Measurements from ENCODE around the gene CISTR.

DNA sequence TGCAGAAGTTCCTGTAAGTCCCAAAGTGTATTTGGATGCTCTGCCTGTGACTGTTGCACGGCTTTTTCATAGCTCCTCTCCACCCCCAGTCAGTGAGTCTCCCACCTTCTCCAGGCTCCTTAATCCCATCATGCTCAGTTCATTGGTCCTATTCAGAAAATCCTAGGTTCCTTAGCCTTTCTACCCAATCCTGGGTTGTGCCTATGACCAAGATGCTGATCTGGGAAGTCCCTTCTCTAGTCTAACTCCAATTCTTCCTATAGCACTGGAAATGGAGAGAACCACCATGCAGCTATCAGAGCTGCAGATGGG is 7.7 kb downstream of the CISTR start:
- TF ChIP-seq, protein P1, sequence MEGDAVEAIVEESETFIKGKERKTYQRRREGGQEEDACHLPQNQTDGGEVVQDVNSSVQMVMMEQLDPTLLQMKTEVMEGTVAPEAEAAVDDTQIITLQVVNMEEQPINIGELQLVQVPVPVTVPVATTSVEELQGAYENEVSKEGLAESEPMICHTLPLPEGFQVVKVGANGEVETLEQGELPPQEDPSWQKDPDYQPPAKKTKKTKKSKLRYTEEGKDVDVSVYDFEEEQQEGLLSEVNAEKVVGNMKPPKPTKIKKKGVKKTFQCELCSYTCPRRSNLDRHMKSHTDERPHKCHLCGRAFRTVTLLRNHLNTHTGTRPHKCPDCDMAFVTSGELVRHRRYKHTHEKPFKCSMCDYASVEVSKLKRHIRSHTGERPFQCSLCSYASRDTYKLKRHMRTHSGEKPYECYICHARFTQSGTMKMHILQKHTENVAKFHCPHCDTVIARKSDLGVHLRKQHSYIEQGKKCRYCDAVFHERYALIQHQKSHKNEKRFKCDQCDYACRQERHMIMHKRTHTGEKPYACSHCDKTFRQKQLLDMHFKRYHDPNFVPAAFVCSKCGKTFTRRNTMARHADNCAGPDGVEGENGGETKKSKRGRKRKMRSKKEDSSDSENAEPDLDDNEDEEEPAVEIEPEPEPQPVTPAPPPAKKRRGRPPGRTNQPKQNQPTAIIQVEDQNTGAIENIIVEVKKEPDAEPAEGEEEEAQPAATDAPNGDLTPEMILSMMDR (IDR thresholded peaks at IDR 0.05; ENCODE audit: low read depth, low read length) = no peak
- TF ChIP-seq POLR2A (IDR thresholded peaks at IDR 0.05; ENCODE audit: extremely low read depth, insufficient read length) (no peak), MYC (IDR thresholded peaks at IDR 0.05; ENCODE audit: low read depth, low read length) (no peak)

Data from NB4 (cell line).